Embryonic facial prominence (tissue), 1 donor: ENCODE measurements around the gene CCAR1.
"Not testable (repeated sequence)": the region's sequence is repeated elsewhere in the genome, so short reads cannot be mapped to it uniquely, and the experiment has no call there.

Experiments
- DNase-seq: peaks from one replicate; pipeline ENCODE4 v3.0.0-alpha.2; 2016; ENCODE audit errors: extremely low spot score

The CCAR1 gene

DNA sequence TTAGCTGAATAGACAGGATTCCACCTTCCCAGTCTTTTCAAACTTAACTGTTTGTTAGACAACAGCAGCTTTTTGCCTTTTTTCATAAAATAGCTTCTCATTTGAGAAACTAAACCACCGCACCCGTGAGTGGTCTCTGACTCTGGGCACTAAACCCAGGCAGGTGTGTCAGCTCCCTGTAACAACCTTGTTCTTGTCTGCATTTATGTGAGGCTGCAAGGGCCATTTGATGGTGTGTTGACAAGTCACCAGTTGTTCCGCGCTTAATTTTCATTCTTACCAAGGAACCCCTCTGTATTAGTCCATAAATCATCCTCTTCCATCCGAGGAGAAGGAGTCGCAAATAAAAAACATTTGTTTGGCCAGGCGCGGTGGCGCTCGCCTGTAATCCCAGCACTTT lies 107.8 kb downstream of the CCAR1 start:
- DNase-seq, result no peak

DNA sequence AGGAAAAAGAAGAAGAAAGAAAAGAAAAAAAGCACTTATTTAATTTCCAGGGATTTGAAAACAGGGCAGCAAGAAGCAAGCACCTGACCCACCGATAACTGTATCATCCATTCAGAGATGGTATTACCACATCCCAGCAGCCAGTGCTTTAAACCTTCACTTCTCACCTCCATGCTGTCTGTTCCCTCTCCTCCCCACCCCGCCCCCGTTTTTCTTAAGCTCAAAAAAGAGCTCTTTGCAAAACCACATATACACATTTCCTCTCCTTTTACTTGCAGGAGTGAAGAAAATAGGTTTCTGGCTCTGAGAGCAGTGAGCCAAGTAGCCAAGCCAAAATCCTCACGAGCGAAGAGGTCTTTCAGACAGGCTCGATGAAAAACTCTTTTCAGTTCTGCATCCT lies 108.5 kb downstream of the CCAR1 start:
- DNase-seq, result no peak

GRCh38 chr10:68829952-68830351 lies 108.9 kb downstream of the CCAR1 start:
- no peak for DNase-seq

GRCh38 chr10:68831961-68832455 lies 111.0 kb downstream of the CCAR1 start:
- DNase-seq, result no peak

- no peak for DNase-seq
Observed at GRCh38 chr10:68832601-68833000, 111.6 kb downstream of the CCAR1 start.

DNA sequence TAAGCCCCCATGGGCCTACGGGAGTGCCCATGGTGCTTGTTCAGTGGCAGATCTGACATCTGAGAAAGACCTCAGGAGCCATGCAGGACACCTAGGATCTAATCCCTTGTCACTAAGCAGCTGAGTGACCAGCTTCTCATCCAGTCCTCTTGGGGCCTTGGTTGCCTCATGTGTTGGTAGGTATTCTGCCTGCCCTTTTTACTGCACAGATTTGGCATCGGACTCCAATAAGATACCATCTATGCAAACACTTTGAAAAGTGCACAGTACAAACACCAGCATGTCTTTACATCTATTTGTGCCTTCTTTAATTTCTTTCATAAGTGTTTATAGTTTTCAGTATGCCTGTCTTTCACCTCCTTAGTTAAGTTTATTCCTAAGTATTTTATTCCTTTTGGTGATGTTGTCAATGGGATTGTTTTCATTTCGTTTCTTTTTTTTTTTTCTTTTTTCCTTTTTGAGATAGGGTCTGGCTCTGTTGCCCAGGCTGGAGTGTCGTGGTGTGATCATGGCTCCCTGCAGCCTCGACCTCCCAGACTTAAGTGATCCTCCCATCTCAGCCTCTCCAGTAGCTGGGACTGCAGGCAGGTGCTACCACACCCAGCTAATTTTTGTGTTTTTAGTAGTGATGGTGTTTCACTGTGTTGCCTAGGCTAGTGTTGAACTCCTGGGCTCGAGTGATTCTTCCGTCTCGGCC lies 116.7 kb downstream of the CCAR1 start:
- no peak for DNase-seq

GRCh38 chr10:68840650-68841049 lies 119.6 kb downstream of the CCAR1 start:
- DNase-seq, result not testable (repeated sequence)
